ES-I3 (cell line): ENCODE measurements around the gene MAP3K4.

Experiments
- H3K36me3 ChIP-seq: 2 replicates; pipeline ENCODE4 v1.6.1; 2013; ENCODE audit warnings: mild to moderate bottlenecking, low read length, control low read depth, moderate library complexity; ENCODE audit not compliant: insufficient read depth
- H3K4me1 ChIP-seq: 2 replicates; pipeline ENCODE4 v1.6.1; 2013; ENCODE audit warnings: mild to moderate bottlenecking, control low read depth, low read length; ENCODE audit not compliant: insufficient read depth
- H3K9ac ChIP-seq: 2 replicates; pipeline ENCODE4 v1.6.1; 2013; ENCODE audit warnings: low read depth, mild to moderate bottlenecking, low read length, moderate library complexity
- H3K9me3 ChIP-seq: 2 replicates; pipeline ENCODE4 v1.6.1; 2013; ENCODE audit warnings: mild to moderate bottlenecking, low read length, moderate library complexity; ENCODE audit not compliant: control insufficient read depth, insufficient read depth

The MAP3K4 gene

DNA sequence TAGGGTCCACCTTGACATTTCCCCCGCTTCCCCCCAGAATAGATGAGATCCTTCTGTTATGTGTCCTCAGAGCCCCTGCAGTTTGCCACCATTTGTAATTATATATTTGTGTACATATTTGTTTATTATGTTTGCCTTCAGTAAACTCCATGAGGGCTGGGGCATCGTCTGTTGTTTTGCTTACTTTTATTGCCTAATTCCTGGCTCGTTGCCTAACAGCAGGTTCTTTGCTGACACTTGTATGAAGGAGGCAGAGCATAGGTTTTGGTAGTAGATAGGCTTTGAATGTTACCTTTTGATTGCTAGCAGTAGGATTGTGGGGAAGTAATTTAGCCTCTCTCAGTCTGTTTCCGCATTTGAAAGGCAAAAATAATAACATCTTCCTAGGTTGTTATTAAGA lies 9.9 kb downstream of the MAP3K4 start:
- Histone ChIP-seq H3K4me1 (no peaks in the 10 kb centered on the region), H3K36me3 (no peaks in the 10 kb centered on the region), H3K9ac (no peak overlapping the region)

DNA sequence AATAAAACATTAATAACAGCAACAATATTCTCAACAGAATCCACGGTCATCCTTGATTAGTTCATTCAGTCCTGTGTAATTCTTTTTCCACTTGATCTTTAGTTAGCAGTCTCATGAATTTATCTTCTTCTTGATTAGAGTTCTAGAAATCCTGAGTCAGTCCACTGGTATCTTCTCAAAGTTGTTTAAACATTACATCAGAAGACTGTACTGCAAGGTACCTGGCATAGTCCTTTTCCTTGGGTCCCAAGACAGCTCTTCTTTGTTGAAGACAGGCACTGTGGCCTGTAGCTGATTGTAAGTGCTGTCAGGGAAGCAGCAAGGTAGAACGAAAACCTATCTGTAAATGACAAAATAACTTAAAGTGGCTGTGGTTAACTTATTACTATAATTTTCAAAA lies 11.8 kb downstream of the MAP3K4 start:
- H3K4me1 ChIP-seq: no peaks in the 10 kb centered on the region
- no peak overlapping the region for H3K9ac ChIP-seq
- no peaks in the 10 kb centered on the region for H3K36me3 ChIP-seq
- no peaks in the 10 kb centered on the region for H3K9me3 ChIP-seq

More for the DNA sequence above, 9.9 kb downstream of the MAP3K4 start:
- no peaks in the 10 kb centered on the region for H3K9me3 ChIP-seq

DNA sequence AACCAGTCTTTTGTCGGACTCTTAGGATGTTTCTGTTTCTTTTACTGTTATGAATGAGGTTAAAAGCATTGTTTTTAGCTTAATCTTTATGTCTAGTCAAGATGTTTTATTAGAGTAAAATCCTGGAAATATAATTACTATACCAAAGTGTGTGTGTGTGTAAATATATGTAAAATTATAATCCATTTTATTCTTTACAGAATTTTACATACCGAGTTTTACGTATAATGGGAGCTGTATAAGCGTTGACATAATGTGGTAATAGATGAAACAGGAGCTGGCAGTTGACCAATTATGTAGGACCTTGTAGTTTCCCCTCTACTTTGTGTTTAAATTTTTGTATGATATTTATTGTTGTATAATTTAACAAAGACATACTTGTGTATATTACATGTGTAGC lies 16.7 kb downstream of the MAP3K4 start:
- no peak overlapping the region for H3K9ac ChIP-seq
- H3K9me3 ChIP-seq: no peaks in the 10 kb centered on the region
- H3K36me3 ChIP-seq: no peaks in the 10 kb centered on the region
- H3K4me1 ChIP-seq: peaks cover 34% of the 10 kb centered on the region

DNA sequence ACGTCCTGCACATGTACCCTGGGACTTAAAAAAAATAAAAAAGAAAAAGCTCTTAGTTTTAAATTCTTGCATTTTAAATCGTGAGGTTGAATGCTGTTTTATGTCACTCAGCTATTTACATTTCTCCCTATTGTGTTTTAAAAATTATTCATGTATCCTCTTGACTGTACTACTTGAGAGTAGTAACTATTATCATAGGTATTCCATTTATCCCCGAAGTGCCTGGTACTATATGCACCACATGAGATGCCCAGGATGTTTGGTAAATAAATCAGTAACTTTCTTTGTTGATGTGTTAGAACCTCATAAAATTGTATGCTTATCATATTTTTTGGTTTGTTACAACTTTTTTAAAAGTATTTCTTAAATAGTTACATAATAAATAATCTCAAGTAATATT lies 18.4 kb downstream of the MAP3K4 start:
- Histone ChIP-seq H3K4me1 (peaks cover 38% of the 10 kb centered on the region), H3K36me3 (no peaks in the 10 kb centered on the region), H3K9me3 (no peaks in the 10 kb centered on the region), H3K9ac (no peak overlapping the region)

DNA sequence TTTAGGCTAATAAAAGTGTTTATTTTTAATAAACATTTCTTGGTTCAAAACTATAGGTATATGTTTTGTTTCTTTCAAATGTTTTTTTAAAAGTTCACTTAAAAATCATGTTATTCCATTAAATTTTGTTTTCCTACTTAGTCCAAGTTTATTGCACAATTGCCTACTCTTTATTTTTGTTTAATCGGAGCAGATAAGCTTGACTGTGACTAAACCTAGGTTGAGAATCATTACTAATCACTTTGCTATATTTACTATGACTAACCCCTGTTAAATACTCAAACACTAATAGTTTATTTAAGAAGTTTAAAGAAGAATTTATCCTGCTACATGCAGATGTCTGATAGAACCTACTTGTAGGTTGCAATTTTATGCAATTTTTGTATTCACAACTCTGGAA lies 18.8 kb downstream of the MAP3K4 start:
- peaks cover 38% of the 10 kb centered on the region for H3K4me1 ChIP-seq
- no peaks in the 10 kb centered on the region for H3K36me3 ChIP-seq
- H3K9ac ChIP-seq: no peak overlapping the region
- no peaks in the 10 kb centered on the region for H3K9me3 ChIP-seq

DNA sequence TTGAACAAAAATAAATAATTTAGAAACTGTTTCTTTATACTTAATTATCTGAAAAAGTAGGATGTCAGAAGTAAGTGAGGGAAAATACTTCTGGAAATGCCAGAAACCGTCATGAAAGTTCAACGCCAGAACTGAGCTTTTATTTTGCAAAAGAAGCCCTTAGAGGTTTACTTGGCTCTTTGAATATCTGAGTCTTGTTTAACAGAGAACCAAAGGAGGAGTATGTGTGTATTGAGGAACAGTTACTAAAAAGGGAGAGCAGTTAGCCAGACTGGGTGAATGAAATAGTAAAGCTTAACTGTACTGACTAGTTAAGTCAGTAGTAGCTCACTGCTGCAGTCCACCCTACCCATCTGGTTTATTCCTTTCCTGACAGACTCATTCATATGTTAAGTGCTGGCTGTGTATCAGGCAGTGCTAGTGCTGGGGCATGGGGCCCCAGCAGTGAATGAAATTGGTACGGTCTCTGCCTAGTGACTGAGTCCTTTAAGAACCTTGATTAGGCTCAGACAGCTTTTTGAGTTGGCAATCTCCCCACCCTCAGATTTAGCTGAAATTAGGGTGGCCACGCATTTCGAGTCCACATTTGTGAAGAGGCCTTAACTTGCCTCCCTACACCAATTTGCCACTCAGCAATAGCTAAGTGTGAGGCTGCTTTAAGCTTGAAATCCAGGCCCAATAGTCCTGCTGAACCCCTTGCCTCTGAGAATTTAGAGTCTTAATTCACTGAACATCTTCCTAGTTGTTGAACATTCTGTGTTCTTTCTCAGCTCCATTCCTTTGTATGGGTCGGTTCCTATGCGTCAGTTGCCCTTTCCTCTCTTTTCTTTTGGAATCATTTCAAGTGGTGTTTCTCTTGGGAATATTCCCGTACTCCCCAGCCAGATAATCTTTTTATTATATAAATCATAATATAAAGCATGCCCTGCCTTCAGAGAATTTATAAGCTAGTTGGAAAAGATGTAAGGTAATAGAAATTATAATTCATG lies 20.2 kb downstream of the MAP3K4 start:
- Histone ChIP-seq H3K9ac (peak overlapping the region; percentile 26), H3K9me3 (no peaks in the 10 kb centered on the region), H3K4me1 (peaks cover 38% of the 10 kb centered on the region), H3K36me3 (no peaks in the 10 kb centered on the region)

DNA sequence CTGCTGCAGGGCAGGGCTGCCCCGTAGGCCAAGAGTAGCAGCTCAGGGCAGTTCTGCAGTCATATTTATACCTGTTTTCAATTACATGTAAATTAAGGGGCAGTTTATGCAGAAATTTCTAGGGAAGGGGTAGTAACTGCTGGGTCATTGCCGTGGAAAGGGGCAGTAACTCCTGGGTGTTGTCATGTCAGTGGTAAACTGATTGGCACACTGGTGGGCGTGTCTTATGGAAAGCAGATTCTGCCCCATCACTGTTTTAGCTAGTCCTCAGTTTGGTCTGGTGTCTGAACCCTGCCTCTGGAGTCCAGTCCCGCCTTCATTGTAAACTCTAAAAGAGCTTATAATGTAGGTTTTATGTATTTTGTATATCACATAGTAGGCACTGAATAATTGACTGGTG lies 22.1 kb downstream of the MAP3K4 start:
- peaks cover 38% of the 10 kb centered on the region for H3K4me1 ChIP-seq
- H3K9me3 ChIP-seq: no peaks in the 10 kb centered on the region
- H3K36me3 ChIP-seq: no peaks in the 10 kb centered on the region
- no peak overlapping the region for H3K9ac ChIP-seq

DNA sequence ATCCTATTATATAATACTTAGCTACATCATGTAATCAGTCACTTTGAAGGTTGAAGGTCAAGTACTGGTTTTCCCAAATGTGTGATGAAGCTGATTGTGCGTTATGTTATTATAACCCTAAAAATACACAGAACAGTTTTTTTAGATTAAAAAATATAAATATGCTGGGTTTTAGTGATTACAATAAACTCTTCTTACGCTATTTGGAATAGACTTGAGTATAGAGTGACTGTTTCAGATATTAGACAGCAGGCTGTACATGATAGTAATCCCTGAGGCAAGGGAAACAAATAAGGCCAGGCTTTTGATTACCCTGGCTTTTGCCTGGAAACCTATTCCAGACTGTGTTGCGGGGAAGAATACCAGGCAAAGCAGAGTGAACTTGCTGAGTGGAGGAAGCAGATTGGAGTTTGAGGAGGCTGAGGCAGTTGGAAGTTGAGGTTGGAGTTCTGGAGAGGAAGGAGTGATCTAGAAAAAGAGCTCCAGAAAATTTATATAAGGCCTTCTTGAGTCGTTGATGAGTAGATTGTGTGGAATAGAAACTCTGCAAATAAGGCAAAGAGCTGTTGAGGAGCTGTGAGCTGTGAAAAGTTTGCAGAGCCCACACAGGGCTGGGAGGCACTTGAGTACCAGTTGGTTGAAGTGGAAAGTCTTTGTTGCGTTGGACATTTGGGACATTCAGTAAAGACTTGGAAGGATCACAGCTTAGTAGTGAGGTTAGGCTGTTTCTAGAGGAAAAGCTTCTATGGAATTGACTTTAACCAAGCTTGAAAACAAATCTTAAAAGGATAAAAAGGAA lies 26.4 kb downstream of the MAP3K4 start:
- Histone ChIP-seq H3K9ac (no peak overlapping the region), H3K9me3 (no peaks in the 10 kb centered on the region), H3K36me3 (no peaks in the 10 kb centered on the region)

DNA sequence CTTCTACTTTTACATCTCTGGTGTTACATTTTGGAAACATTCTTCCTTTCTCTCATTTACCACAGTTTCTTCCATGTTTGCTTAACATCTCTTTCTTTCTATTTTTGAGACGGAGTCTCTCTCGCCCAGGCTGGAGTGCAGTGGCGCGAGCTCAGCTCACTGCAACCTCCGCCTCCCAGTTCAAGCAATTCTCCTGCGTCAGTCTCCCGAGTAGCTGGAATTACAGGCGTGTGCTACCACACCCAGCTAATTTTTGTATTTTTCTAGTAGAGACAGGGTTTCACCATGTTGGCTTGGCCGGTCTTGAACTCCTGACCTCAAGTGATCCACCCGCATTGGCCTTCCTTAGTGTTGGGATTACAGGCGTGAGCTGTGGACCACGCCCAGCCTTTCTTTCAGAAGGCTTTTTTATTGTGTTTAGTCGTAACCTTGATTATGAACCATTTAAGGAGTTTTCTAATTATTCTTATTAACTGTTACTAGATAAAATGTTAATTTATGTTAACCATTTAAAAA lies 27.8 kb downstream of the MAP3K4 start:
- Histone ChIP-seq H3K36me3 (no peaks in the 10 kb centered on the region), H3K4me1 (no peaks in the 10 kb centered on the region)

More for the DNA sequence above, 26.4 kb downstream of the MAP3K4 start:
- peaks cover 7% of the 10 kb centered on the region; the same call in 1 of the 2 replicates for H3K4me1 ChIP-seq

DNA sequence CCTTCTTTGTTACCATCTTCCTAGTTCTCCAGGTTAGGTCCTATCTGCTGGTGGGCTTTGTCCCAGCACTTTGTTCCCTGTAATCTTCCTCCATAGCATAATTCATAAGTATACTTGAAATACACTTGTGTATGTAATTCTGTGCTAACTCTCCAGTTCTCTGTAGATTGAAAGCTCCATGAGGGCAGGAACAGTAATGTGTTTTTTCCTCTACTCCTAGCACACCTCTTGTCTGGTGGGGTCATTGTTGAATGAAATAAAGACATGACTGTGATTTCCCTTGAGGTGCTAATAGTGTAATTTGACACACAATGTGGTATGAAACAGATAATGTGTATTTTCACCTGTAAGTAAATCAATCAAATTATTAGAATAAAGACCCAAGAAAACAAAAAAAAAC lies 30.0 kb downstream of the MAP3K4 start:
- Histone ChIP-seq H3K9ac (no peak overlapping the region), H3K9me3 (no peaks in the 10 kb centered on the region), H3K36me3 (no peaks in the 10 kb centered on the region), H3K4me1 (no peaks in the 10 kb centered on the region)

More for the DNA sequence above, 27.8 kb downstream of the MAP3K4 start:
- H3K9ac ChIP-seq: no peak overlapping the region
- no peaks in the 10 kb centered on the region for H3K9me3 ChIP-seq

DNA sequence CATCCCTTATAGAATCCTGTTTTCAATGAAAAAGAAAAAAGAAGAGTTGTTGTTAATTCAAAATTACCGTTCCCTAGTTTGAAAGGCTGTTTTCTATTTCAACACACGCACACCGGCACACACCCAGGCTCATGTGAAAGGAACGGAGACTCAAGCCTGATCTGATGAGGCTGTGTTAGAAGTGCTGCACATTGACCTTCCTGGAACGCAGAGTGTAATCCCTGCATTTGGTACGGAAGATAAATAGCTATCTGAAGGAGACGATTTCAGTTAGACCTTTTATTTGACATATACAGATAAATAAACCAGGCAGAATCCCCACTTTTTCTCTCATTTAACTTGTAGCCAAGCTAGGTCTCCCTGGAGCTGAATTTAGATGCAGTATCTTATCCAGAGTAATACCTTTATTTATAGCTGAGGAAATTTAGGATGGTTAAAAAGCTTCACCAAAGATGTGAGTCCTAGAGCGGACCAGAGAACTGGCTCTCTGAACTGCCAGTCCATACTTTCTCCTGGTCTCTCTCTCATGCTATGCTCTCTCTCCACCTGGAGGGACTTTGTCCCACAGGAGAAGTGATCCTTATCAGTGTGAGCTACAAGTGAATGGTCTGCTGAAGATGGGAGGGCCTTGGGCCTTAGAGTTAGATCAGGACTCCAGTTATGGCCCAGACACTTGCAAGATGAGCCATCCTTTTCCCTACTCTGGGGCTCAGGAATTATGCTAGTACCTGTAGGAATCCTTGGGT lies 30.6 kb downstream of the MAP3K4 start:
- Histone ChIP-seq H3K4me1 (no peaks in the 10 kb centered on the region), H3K9me3 (no peaks in the 10 kb centered on the region), H3K9ac (no peak overlapping the region), H3K36me3 (no peaks in the 10 kb centered on the region)

DNA sequence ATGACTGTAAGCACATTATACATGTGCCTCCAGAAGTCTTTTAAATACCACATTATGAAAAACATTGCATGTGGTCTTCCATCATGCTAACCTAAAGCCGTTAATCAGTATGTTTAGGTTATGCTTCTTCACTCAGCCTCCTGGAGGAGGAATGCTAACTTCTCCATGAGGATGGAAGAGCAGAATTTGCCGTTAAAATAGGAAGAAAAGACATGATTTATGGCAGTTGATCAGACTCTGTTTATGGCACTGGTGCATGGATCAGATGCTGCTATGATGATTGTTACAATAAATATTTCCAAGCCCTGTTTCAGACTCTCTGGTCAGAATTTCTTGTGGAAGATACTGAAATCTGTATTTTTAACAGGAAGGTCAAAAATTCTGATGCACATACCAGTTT lies 31.7 kb downstream of the MAP3K4 start:
- Histone ChIP-seq H3K36me3 (no peaks in the 10 kb centered on the region), H3K9me3 (no peaks in the 10 kb centered on the region), H3K4me1 (no peaks in the 10 kb centered on the region), H3K9ac (no peak overlapping the region)

DNA sequence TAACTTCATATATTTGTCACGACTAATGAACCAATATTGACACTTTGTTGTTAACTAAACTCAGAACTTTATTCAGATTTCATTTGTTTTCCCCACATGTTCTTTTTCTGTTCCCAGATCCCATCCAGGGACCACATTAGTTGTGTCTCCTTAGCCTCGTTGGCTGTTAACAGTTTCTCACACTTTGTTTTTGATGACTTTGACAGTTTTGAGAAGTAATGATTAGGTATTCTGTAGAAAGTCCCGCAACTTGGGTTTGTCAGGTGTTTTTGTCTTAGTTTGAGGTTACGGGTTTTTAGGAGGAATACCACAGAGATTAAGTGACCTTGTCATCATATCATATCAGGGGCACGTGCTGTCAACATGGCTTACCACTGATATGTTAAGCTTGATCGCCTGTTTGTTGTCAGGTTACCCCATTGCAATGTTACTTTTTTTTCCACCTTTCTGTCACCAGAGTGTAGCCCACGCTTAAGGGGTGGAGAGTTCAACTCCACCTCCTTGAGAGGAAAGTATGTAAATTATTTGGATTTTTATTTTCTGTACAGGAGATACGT lies 32.9 kb downstream of the MAP3K4 start:
- no peaks in the 10 kb centered on the region for H3K36me3 ChIP-seq
- no peak overlapping the region for H3K9ac ChIP-seq
- H3K4me1 ChIP-seq: no peaks in the 10 kb centered on the region
- no peaks in the 10 kb centered on the region for H3K9me3 ChIP-seq

DNA sequence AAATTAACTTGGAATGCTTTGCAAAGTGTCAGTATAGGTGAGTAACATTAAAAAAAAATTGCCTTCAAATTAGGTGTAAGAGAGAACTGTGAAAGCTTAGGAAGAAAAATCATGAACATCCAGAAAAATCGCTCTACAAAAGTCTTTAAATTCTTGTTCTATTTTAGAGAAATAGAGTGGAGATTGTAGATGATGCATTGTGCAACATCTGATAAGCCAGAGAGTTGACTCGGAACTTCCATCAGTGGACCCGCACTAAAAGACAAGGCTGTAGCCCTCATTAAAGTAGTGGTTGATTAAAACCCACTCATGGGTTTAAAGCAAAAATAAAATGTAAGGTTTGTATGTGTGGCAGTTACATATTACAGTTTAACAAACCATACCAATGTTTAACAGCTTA lies 35.8 kb downstream of the MAP3K4 start:
- no peak overlapping the region for H3K9ac ChIP-seq
- no peaks in the 10 kb centered on the region for H3K36me3 ChIP-seq
- no peaks in the 10 kb centered on the region for H3K4me1 ChIP-seq
- no peaks in the 10 kb centered on the region for H3K9me3 ChIP-seq
